Cardiac septum (tissue), 1 donor: Measurements from ENCODE around the gene FLVCR2. TPM values are rescaled to one million over a fixed set of nuclear protein-coding genes. Genes with fewer than 3 reads are reported as not detected.

Experiments
- DNase-seq: peaks from one replicate; pipeline ENCODE4 v3.0.0-alpha.2; 2020; ENCODE audit warnings: low spot score
- intact Hi-C: fragments of 100-400 bp; cut with DNase I; formaldehyde crosslinking; loops from one replicate; pipeline ENCODE4 v1.14.0; 2022
- total RNA-seq: library from RNA; stranded (reverse); fragmentation: NEBNext Ultra II Directional; extraction: Animal tissue kit (Norgen Biotek cat#: 25700); gene quantifications from one replicate; pipeline ENCODE4 v1.2.1, GENCODE V29; 2021
- donor health status: DM: no; HTN: no; CAD: no.

The FLVCR2 gene
- total RNA-seq, 1 donor from 2014 or later, result 1.3 TPM

DNA sequence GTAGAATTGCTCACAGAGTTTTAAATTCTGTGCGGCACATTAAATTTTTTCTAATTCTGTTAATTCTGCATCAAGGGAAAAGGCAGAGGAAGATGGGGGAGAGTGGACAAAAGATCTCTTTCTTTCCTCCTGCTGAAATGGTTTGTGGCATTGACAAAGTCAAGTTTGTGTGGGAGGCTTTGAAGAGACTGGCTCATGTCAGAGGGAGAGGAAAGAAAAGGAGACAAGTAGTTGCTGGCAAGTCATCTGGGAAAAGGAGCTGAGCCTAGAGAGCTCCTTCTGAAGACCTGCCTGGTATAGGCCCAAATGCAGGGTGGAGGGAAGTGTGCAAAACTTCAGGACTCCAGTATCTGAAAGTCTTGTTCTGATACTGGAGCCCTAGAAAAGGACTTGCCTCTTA lies 119.0 kb downstream of the FLVCR2 start:
- intact Hi-C loops, result no loop called here
- no peak for DNase-seq

Other genes with a start within 250 kb of the FLVCR2 start
- 13.4 TPM for gene JDP2, start 150.6 kb upstream of the FLVCR2 start, total RNA-seq
- 0.65 TPM for gene BATF, start 56.2 kb upstream of the FLVCR2 start, total RNA-seq
- 7.5 TPM for gene ERG28, start 82.3 kb downstream of the FLVCR2 start, total RNA-seq
- gene TTLL5, start 82.6 kb downstream of the FLVCR2 start, total RNA-seq, result 17.5 TPM